Osteocyte (in vitro differentiated cells): ENCODE results near the gene COA1. TPM values are rescaled to one million over a fixed set of nuclear protein-coding genes. Genes with fewer than 3 reads are reported as not detected.

Source experiments
- DNase-seq: peaks from one replicate; pipeline ENCODE4 v3.0.0; 2021; ENCODE audit warnings: mixed read lengths; ENCODE audit not compliant: unreplicated experiment; ENCODE audit errors: extremely low spot score
- H3K27ac Mint-ChIP-seq: one replicate; pipeline ENCODE4 v1.8.0; 2021; ENCODE audit warnings: mild to moderate bottlenecking, mixed read lengths; ENCODE audit not compliant: unreplicated experiment
- H3K27me3 Mint-ChIP-seq: one replicate; pipeline ENCODE4 v1.8.0; 2021; ENCODE audit warnings: mixed read lengths; ENCODE audit not compliant: unreplicated experiment
- H3K36me3 Mint-ChIP-seq: one replicate; pipeline ENCODE4 v1.8.0; 2021; ENCODE audit warnings: mixed read lengths; ENCODE audit not compliant: unreplicated experiment
- H3K4me1 Mint-ChIP-seq: one replicate; pipeline ENCODE4 v1.8.0; 2021; ENCODE audit warnings: mixed read lengths; ENCODE audit not compliant: unreplicated experiment
- H3K4me3 Mint-ChIP-seq: one replicate; pipeline ENCODE4 v1.8.0; 2021; ENCODE audit warnings: mild to moderate bottlenecking, moderate library complexity, mixed read lengths; ENCODE audit not compliant: unreplicated experiment
- H3K9me3 Mint-ChIP-seq: one replicate; pipeline ENCODE4 v1.8.0; 2021; ENCODE audit warnings: mixed read lengths; ENCODE audit not compliant: unreplicated experiment
- total RNA-seq: library from RNA; stranded (reverse); gene quantifications from 2 replicates; pipeline ENCODE4 v1.2.1, GENCODE V29; 2021
- TF ChIP-seq, protein P1 (sequence below): fragments of 200-600 bp; sonication (generic); IDR thresholded peaks from 2 replicates; pipeline ENCODE4 v1.5.0; 2021; ENCODE audit warnings: antibody characterized with exemption, mild to moderate bottlenecking, moderate library complexity

COA1 gene
- total RNA-seq, 1 donor from 2014 or later = 45.9 TPM

DNA sequence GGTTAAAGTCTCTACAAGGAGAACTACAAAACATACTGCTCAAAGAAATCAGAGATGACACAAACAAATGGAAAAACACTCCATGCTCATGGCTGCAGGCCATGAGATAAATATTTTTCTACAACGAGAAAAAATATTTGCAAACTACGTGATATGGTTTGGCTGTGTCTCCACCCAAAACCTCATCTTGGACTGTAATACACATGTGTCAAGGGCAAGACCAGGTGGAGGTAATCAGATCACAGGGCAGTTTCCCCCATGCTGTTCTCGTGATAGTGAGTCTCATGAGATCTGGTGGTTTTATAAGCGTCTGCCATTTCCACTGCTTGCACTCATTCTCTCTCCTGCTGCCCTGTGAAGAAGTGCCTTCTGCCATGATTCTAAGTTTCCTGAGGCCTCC, 57.8 kb downstream of the COA1 start:
- peaks cover 8% of the 10 kb centered on the region for H3K9me3 Mint-ChIP-seq
- DNase-seq = no peak
- TF ChIP-seq, protein P1, sequence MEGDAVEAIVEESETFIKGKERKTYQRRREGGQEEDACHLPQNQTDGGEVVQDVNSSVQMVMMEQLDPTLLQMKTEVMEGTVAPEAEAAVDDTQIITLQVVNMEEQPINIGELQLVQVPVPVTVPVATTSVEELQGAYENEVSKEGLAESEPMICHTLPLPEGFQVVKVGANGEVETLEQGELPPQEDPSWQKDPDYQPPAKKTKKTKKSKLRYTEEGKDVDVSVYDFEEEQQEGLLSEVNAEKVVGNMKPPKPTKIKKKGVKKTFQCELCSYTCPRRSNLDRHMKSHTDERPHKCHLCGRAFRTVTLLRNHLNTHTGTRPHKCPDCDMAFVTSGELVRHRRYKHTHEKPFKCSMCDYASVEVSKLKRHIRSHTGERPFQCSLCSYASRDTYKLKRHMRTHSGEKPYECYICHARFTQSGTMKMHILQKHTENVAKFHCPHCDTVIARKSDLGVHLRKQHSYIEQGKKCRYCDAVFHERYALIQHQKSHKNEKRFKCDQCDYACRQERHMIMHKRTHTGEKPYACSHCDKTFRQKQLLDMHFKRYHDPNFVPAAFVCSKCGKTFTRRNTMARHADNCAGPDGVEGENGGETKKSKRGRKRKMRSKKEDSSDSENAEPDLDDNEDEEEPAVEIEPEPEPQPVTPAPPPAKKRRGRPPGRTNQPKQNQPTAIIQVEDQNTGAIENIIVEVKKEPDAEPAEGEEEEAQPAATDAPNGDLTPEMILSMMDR = no peak
- peaks cover 26% of the 10 kb centered on the region for H3K4me1 Mint-ChIP-seq
- H3K27me3 Mint-ChIP-seq = no peaks in the 10 kb centered on the region
- H3K27ac Mint-ChIP-seq = no peak overlapping the region
- H3K4me3 Mint-ChIP-seq = no peak overlapping the region
- H3K36me3 Mint-ChIP-seq = peaks cover 7% of the 10 kb centered on the region

- DNase-seq = no peak
- no peak overlapping the region for H3K4me3 Mint-ChIP-seq
- no peaks in the 10 kb centered on the region for H3K27me3 Mint-ChIP-seq
- peaks cover 5% of the 10 kb centered on the region for H3K9me3 Mint-ChIP-seq
- H3K27ac Mint-ChIP-seq = no peak overlapping the region
- TF ChIP-seq, protein P1 = no peak
- H3K4me1 Mint-ChIP-seq = peaks cover 25% of the 10 kb centered on the region
- peaks cover 9% of the 10 kb centered on the region for H3K36me3 Mint-ChIP-seq
Measured at GRCh38 chr7:43669286-43670081, 59.8 kb downstream of the COA1 start.

DNA sequence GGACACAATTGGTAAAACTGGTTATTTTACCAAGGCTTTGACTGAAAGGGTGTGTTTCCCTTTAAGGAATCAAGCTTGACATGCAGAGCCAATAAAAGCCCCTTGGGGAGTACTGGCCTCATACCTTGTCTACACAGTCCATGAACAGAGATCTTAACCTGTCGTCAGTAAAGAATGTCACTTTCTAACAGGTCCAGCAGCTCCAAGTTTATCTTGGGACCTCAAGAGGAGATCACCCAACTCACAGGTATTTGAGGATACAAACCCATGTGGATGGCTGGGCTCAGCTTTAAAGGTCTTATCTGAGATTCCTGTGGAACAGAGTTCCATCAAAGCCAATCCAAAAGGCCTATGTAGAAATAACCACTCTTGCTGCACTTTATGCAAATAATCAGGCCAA, 61.3 kb downstream of the COA1 start:
- peaks cover 9% of the 10 kb centered on the region for H3K36me3 Mint-ChIP-seq
- H3K4me3 Mint-ChIP-seq = no peak overlapping the region
- H3K27me3 Mint-ChIP-seq = no peaks in the 10 kb centered on the region
- H3K4me1 Mint-ChIP-seq = peaks cover 21% of the 10 kb centered on the region
- peaks cover 4% of the 10 kb centered on the region for H3K9me3 Mint-ChIP-seq
- no peak overlapping the region for H3K27ac Mint-ChIP-seq
- no peak for DNase-seq
- TF ChIP-seq, protein P1 = no peak

DNA sequence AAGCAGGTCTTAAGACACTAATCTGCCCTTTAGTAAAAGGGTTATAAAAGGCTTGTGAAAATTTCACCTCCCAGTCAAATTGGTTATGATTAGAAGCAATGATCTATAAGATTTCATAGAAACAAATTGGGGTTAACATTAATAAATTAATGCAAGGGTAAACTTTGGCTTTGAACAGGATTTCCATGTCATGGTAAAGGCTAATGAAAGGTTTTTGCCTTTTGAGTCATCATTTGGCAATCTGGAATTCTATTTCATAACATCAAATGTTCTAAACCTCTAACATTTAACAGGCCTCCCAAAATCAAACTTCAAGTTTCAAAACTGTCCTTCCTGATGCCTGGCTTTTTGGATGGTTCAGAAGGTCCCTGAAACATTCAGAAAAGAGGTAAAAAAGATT, 62.4 kb downstream of the COA1 start:
- no peak overlapping the region for H3K4me3 Mint-ChIP-seq
- H3K9me3 Mint-ChIP-seq = no peaks in the 10 kb centered on the region
- H3K27ac Mint-ChIP-seq = no peak overlapping the region
- H3K36me3 Mint-ChIP-seq = peaks cover 7% of the 10 kb centered on the region
- TF ChIP-seq, protein P1 = no peak
- H3K4me1 Mint-ChIP-seq = peaks cover 18% of the 10 kb centered on the region
- no peaks in the 10 kb centered on the region for H3K27me3 Mint-ChIP-seq
- DNase-seq = no peak

DNA sequence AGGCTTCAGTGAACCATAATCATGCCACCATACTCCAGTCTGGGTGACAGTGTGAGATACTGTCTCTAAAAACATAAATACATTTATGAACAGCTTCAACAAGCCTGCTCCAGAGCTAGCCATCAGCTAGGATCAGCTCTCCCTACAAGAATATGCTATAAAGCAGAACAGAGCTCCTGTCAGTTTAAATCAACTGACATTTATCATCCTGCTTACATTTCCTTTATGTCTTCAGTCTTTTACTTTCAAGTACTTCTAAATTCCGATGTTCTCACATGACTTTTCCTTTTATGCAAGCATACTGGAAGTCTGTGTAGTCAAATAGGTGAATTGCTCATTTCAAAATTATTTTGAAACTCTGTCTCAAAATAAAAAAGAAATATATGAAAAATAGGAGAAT, 64.6 kb downstream of the COA1 start:
- no peak for DNase-seq
- Mint-ChIP-seq H3K4me3 (no peak overlapping the region), H3K9me3 (no peaks in the 10 kb centered on the region), H3K27me3 (no peaks in the 10 kb centered on the region), H3K4me1 (peaks cover 26% of the 10 kb centered on the region), H3K36me3 (peaks cover 7% of the 10 kb centered on the region), H3K27ac (no peak overlapping the region)
- TF ChIP-seq, protein P1 = no peak
